Measurements from ENCODE around the gene SLAMF6. TPM values are rescaled to one million over a fixed set of nuclear protein-coding genes. Genes with fewer than 3 reads are reported as not detected.

The SLAMF6 gene
- total and polyA plus RNA-seq, 2 donors from 2014 or later, result 5.5 TPM; not detected in 1

DNA sequence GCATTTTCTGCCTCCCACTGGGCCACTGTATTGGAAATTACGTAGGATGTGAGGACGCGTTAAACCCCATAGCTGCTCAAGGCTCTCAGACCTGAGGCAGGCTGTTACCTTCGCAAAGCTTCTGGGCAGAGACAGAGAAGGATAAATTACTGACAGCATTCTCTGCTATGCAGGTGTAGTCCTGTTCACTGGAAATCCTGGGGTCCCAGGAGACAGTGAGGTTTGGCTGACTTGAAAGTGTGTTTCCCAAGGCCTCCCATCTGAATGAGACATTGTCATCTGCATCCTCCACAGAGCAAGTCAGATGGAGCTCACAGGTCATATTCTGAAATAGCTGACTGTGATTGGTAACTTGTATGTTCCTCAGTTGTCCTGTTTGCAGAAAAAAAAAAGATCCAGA, 32.0 kb downstream of the SLAMF6 start:
- H3K36me3 ChIP-seq (ENCODE audit: control insufficient read depth in 2 of 3, insufficient read depth in 3 of 3, low read length in 3 of 3), result no peaks in the 10 kb centered on the region
- intact Hi-C loops (cut with DNase I), result no loop called here
- H3K4me1 ChIP-seq (ENCODE audit: control insufficient read depth in 2 of 3, insufficient read depth in 2 of 3, low read depth in 1 of 3, low read length in 3 of 3), result no peaks in the 10 kb centered on the region
- H3K4me3 ChIP-seq (ENCODE audit: low read length in 3 of 3), result no peak overlapping the region
- DNase-seq (no peak), FAIRE-seq (no peak)
- H3K27ac ChIP-seq (ENCODE audit: low read depth in 2 of 2, low read length in 2 of 2), result no peak overlapping the region
- H3K9me3 ChIP-seq (ENCODE audit: control insufficient read depth in 2 of 3, insufficient read depth in 1 of 3, low read length in 3 of 3), result no peaks in the 10 kb centered on the region
- H3K9ac ChIP-seq (ENCODE audit: low read length in 3 of 3), result no peak overlapping the region
- H3K27me3 ChIP-seq (ENCODE audit: control insufficient read depth, insufficient read depth, low read length), result no peaks in the 10 kb centered on the region
- TF ChIP-seq, protein P1, sequence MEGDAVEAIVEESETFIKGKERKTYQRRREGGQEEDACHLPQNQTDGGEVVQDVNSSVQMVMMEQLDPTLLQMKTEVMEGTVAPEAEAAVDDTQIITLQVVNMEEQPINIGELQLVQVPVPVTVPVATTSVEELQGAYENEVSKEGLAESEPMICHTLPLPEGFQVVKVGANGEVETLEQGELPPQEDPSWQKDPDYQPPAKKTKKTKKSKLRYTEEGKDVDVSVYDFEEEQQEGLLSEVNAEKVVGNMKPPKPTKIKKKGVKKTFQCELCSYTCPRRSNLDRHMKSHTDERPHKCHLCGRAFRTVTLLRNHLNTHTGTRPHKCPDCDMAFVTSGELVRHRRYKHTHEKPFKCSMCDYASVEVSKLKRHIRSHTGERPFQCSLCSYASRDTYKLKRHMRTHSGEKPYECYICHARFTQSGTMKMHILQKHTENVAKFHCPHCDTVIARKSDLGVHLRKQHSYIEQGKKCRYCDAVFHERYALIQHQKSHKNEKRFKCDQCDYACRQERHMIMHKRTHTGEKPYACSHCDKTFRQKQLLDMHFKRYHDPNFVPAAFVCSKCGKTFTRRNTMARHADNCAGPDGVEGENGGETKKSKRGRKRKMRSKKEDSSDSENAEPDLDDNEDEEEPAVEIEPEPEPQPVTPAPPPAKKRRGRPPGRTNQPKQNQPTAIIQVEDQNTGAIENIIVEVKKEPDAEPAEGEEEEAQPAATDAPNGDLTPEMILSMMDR (IDR thresholded peaks at IDR 0.05; ENCODE audit: borderline replicate concordance, extremely low read depth, insufficient read depth), result no peak

DNA sequence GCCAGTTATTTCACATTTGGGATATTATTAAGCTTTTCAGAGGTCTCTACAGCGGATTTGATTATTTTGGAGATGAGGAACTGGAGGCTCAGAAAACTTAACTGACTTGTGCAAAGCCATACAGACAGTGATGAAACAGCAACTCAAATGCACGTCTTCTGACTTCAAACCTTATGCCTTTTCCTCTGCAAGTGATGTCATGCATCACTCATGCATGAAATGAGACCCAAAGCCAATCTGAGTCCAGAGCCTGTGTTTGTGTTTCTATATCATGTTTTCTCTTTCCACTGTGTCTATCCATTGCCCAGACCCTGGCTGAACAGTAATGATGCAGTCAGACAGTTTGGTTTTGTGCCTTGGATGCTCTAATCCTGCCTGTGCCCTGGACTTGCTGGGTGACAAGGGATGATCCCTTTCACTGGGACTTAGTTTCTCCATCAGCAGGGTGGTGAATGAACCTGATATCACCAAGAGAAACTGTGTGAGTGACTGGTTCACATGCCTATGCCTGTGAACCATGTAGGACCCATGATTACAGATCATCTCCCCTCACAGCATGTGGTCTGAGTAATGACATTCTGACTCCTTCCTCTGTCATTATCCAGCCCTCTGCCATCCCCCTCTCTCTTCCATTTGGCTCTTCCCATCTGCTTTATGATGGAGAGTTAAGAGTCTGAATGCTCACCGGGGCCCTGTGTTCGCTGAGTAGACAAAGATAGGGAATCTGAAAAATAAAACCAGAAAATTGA, 33.4 kb downstream of the SLAMF6 start:
- Histone ChIP-seq H3K36me3 (ENCODE audit: control insufficient read depth in 2 of 3, insufficient read depth in 3 of 3, low read length in 3 of 3) (no peaks in the 10 kb centered on the region), H3K4me1 (ENCODE audit: control insufficient read depth in 2 of 3, insufficient read depth in 2 of 3, low read depth in 1 of 3, low read length in 3 of 3) (no peaks in the 10 kb centered on the region), H3K27me3 (ENCODE audit: control insufficient read depth, insufficient read depth, low read length) (no peaks in the 10 kb centered on the region), H3K4me3 (ENCODE audit: low read length in 3 of 3) (no peak overlapping the region), H3K9me3 (ENCODE audit: control insufficient read depth in 2 of 3, insufficient read depth in 1 of 3, low read length in 3 of 3) (no peaks in the 10 kb centered on the region), H3K9ac (ENCODE audit: low read length in 3 of 3) (no peak overlapping the region), H3K27ac (ENCODE audit: low read depth in 2 of 2, low read length in 2 of 2) (no peak overlapping the region)
- TF ChIP-seq, protein P1 (IDR thresholded peaks at IDR 0.05; ENCODE audit: borderline replicate concordance, extremely low read depth, insufficient read depth), result no peak
- intact Hi-C loops (cut with DNase I), result no loop called here
- DNase-seq (peak in 2 of 5 donors; percentile 27 to 44), FAIRE-seq (no peak)

DNA sequence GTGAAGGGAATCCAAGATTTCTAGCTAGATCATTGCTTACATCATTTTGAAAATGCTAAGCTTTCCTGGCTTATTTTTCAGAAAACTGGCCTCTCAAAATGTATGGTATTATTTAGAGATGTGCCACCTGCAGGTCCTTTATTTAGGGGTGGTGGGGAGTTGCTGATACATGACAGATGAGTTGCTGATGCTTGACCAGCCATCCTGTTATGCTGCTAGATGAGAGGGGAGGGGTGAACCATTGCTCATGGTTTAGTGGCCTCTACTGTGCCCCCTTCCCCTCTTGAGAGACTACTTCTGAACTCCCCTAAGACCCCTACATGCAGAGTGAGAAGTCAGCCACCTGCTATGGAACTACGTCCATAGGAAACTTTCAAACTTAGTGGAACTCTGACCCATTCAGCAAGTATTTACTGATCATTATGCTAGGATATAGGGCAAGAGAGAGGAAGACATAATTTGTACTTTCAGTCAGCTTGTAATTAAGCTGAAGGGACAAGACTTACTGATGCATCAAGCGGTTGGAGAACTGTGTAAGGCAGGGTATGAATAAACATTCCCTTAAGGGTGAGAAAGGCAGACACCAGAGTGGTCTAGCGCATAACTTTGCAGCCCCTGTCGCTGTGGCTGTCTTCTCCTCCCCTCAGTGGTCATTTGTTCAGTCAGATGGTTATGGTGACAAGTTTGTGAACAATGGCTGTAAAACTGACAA, 34.6 kb downstream of the SLAMF6 start:
- intact Hi-C loops (cut with DNase I), result no loop called here
- Histone ChIP-seq H3K36me3 (ENCODE audit: control insufficient read depth in 2 of 3, insufficient read depth in 3 of 3, low read length in 3 of 3) (no peaks in the 10 kb centered on the region), H3K9me3 (ENCODE audit: control insufficient read depth in 2 of 3, insufficient read depth in 1 of 3, low read length in 3 of 3) (no peaks in the 10 kb centered on the region), H3K27ac (ENCODE audit: low read depth in 2 of 2, low read length in 2 of 2) (no peak overlapping the region), H3K9ac (ENCODE audit: low read length in 3 of 3) (no peak overlapping the region), H3K4me3 (ENCODE audit: low read length in 3 of 3) (no peak overlapping the region), H3K4me1 (ENCODE audit: control insufficient read depth in 2 of 3, insufficient read depth in 2 of 3, low read depth in 1 of 3, low read length in 3 of 3) (no peaks in the 10 kb centered on the region), H3K27me3 (ENCODE audit: control insufficient read depth, insufficient read depth, low read length) (no peaks in the 10 kb centered on the region)
- peak in 1 of 5 donors; percentile 1 for DNase-seq
- TF ChIP-seq, protein P1 (IDR thresholded peaks at IDR 0.05; ENCODE audit: borderline replicate concordance, extremely low read depth, insufficient read depth), result no peak
- no peak for FAIRE-seq
